ENCODE data around the gene PIP5KL1. TPM values are rescaled to one million over a fixed set of nuclear protein-coding genes. Genes with fewer than 3 reads are reported as not detected.

Gene PIP5KL1
- total RNA-seq, 1 experiment from 2014 or later, result 21.9 TPM

- no peaks in the 10 kb centered on the region for H3K27me3 ChIP-seq (ENCODE audit: insufficient read depth, low read depth)
- no peaks in the 10 kb centered on the region for H3K9me3 ChIP-seq (ENCODE audit: insufficient read depth, low read depth)
- BruUV-seq (replicated peaks), result no TSS peak
- TF ChIP-seq EZH2 (IDR thresholded peaks at IDR 0.05; ENCODE audit: low read depth) (no peak), CTCF (conservative IDR thresholded peaks at IDR 0.05) (no peak)
- H3K36me3 ChIP-seq (ENCODE audit: low read depth), result no peaks in the 10 kb centered on the region
- H4K20me1 ChIP-seq (ENCODE audit: insufficient read depth), result no peaks in the 10 kb centered on the region
- no peak for DNase-seq
- H2AFZ ChIP-seq, result no peak overlapping the region
- peaks cover 52% of the 10 kb centered on the region for H3F3A ChIP-seq (ENCODE audit: insufficient read depth, low read depth)
- intact Hi-C loops (cut with micrococcal nuclease; ENCODE audit: unreplicated experiment), result no loop called here
- no peak overlapping the region for H3K4me3 ChIP-seq
- H3K79me2 ChIP-seq (ENCODE audit: low read depth), result no peaks in the 10 kb centered on the region
- CTCF ChIA-PET, result interaction anchor here (0.6 to 0.7 kb wide), 3 partner anchors 190 to 201 kb away, joined by 3 to 4 read pairs (median 3); no protein-coding TSS in a partner anchor
- peaks cover 37% of the 10 kb centered on the region for H3K4me1 ChIP-seq (replicated peaks; ENCODE audit: insufficient read depth)
- no peaks in the 10 kb centered on the region for H3K9me2 ChIP-seq (ENCODE audit: insufficient read depth)
- H3K4me2 ChIP-seq, result no peak overlapping the region
- H3K27ac ChIP-seq, result no peak overlapping the region
- POLR2A ChIA-PET (ENCODE audit: unreplicated experiment), result no interaction called here
Measured at GRCh38 chr9:127923046-127923445, 7.5 kb downstream of the PIP5KL1 start.

- DNase-seq, result peak in 1 of 2 experiments; percentile 68
- H4K20me1 ChIP-seq (ENCODE audit: insufficient read depth), result no peaks in the 10 kb centered on the region
- intact Hi-C loops (cut with micrococcal nuclease; ENCODE audit: unreplicated experiment), result loop anchor here (1.0 kb wide), 1 partner anchor 331 kb away; no protein-coding TSS in a partner anchor
- H3F3A ChIP-seq (ENCODE audit: insufficient read depth, low read depth), result peaks cover 56% of the 10 kb centered on the region
- H3K27me3 ChIP-seq (ENCODE audit: insufficient read depth, low read depth), result no peaks in the 10 kb centered on the region
- H3K79me2 ChIP-seq (ENCODE audit: low read depth), result 0 out of 2 replicates have a peak, but pooled peaks cover 1% of the 10 kb centered on the region
- ChIA-PET POLR2A (ENCODE audit: unreplicated experiment) (interaction anchor here (0.6 to 0.8 kb wide), 2 partner anchors 32 to 190 kb away, joined by 3 to 5 read pairs; no protein-coding TSS in a partner anchor), CTCF (interaction anchor here (0.5 to 1.2 kb wide), 6 partner anchors 52 to 313 kb away, joined by 3 to 4 read pairs (median 3); partner anchors contain the start of genes CDK9 and TOR2A)
- TF ChIP-seq EZH2 (IDR thresholded peaks at IDR 0.05; ENCODE audit: low read depth) (no peak), CTCF (conservative IDR thresholded peaks at IDR 0.05) (peak; percentile 92)
- H3K4me2 ChIP-seq, result peak overlapping the region; percentile 62
- no peaks in the 10 kb centered on the region for H3K9me3 ChIP-seq (ENCODE audit: insufficient read depth, low read depth)
- no peaks in the 10 kb centered on the region for H3K9me2 ChIP-seq (ENCODE audit: insufficient read depth)
- H2AFZ ChIP-seq, result no peak overlapping the region
- H3K4me1 ChIP-seq (replicated peaks; ENCODE audit: insufficient read depth), result peaks cover 45% of the 10 kb centered on the region
- no peak overlapping the region for H3K27ac ChIP-seq
- H3K4me3 ChIP-seq, result no peak overlapping the region
- no peaks in the 10 kb centered on the region for H3K36me3 ChIP-seq (ENCODE audit: low read depth)
- no TSS peak for BruUV-seq (replicated peaks)
Measured at GRCh38 chr9:127921557-127922120, 8.9 kb downstream of the PIP5KL1 start.

- no peaks in the 10 kb centered on the region for H4K20me1 ChIP-seq (ENCODE audit: insufficient read depth)
- POLR2A ChIA-PET (ENCODE audit: unreplicated experiment), result interaction anchor here (0.8 kb wide), 1 partner anchor 189 kb away, joined by 5 read pairs; no protein-coding TSS in a partner anchor
- H3F3A ChIP-seq (ENCODE audit: insufficient read depth, low read depth), result peaks cover 55% of the 10 kb centered on the region
- no peak overlapping the region for H2AFZ ChIP-seq
- H3K4me2 ChIP-seq, result no peak overlapping the region
- 0 out of 2 replicates have a peak, but pooled peaks cover 9% of the 10 kb centered on the region for H3K79me2 ChIP-seq (ENCODE audit: low read depth)
- no TSS peak for BruUV-seq (replicated peaks)
- peak overlapping the region; percentile 65; the same call in 1 of the 2 replicates for H3K27ac ChIP-seq
- peaks cover 51% of the 10 kb centered on the region for H3K4me1 ChIP-seq (replicated peaks; ENCODE audit: insufficient read depth)
- TF ChIP-seq CTCF (conservative IDR thresholded peaks at IDR 0.05) (no peak), EZH2 (IDR thresholded peaks at IDR 0.05; ENCODE audit: low read depth) (no peak)
- H3K4me3 ChIP-seq, result no peak overlapping the region
- H3K9me2 ChIP-seq (ENCODE audit: insufficient read depth), result no peaks in the 10 kb centered on the region
- no peaks in the 10 kb centered on the region for H3K36me3 ChIP-seq (ENCODE audit: low read depth)
- H3K27me3 ChIP-seq (ENCODE audit: insufficient read depth, low read depth), result no peaks in the 10 kb centered on the region
- no peaks in the 10 kb centered on the region for H3K9me3 ChIP-seq (ENCODE audit: insufficient read depth, low read depth)
- CTCF ChIA-PET, result interaction anchor here (0.7 to 1.2 kb wide), 5 partner anchors 44 to 180 kb away, joined by 3 to 4 read pairs (median 3); partner anchors contain the start of gene CDK9
- intact Hi-C loops (cut with micrococcal nuclease; ENCODE audit: unreplicated experiment), result loop anchor here (1.0 kb wide), 1 partner anchor 330 kb away; no protein-coding TSS in a partner anchor
- DNase-seq, result no peak
Measured at GRCh38 chr9:127920794-127921193, 9.8 kb downstream of the PIP5KL1 start.

Measured in PC-9 (cell line).